Kidney (tissue), 14 donors: ENCODE measurements around the gene GP5. TPM values are rescaled to one million over a fixed set of nuclear protein-coding genes. Genes with fewer than 3 reads are reported as not detected.
A peak's percentile ranks its signal among the peaks of the same experiment; 100 is the strongest.

Source experiments
- DNase-seq, 5 donors: peaks; one replicate each; pipeline ENCODE4 v3.0.0-alpha.2; 2013 to 2020
- FAIRE-seq: peaks from 2 replicates; lab custom pipeline; 2012; peaks lifted over from hg19 to GRCh38; lab: Jason Lieb, UNC
- H3K27ac ChIP-seq, 2 donors: one replicate each; pipeline ENCODE4 v1.7.0; 2013; ENCODE audit warnings: low read depth in 2 of 2, low read length in 2 of 2, inconsistent platforms in 1 of 2
- H3K27me3 ChIP-seq: one replicate; pipeline ENCODE4 v1.7.1; 2013; ENCODE audit warnings: low read length, inconsistent platforms; ENCODE audit not compliant: control insufficient read depth, insufficient read depth
- H3K36me3 ChIP-seq, 3 donors: one replicate each; pipeline versions ENCODE4 v1.7.0 to v1.7.1; 2013; ENCODE audit warnings: low read length in 3 of 3, control low read depth in 1 of 3, inconsistent platforms in 1 of 3; ENCODE audit not compliant: insufficient read depth in 3 of 3, control insufficient read depth in 2 of 3
- H3K4me1 ChIP-seq, 3 donors: one replicate each; pipeline versions ENCODE4 v1.7.0 to v1.7.1; 2013; ENCODE audit warnings: low read length in 3 of 3, inconsistent platforms in 1 of 3, low read depth in 1 of 3; ENCODE audit not compliant: control insufficient read depth in 2 of 3, insufficient read depth in 2 of 3
- H3K4me3 ChIP-seq, 3 donors: one replicate each; pipeline versions ENCODE4 v1.7.0 to v1.8.1; 2013; ENCODE audit warnings: low read length in 3 of 3, control low read depth in 1 of 3, inconsistent platforms in 1 of 3
- H3K9ac ChIP-seq, 3 donors: one replicate each; pipeline versions ENCODE4 v1.7.0 to v1.7.1; 2013; ENCODE audit warnings: low read length in 3 of 3, control low read depth in 1 of 3, inconsistent platforms in 1 of 3
- H3K9me3 ChIP-seq, 3 donors: one replicate each; pipeline versions ENCODE4 v1.7.0 to v1.7.1; 2013; ENCODE audit warnings: low read length in 3 of 3, control low read depth in 1 of 3, inconsistent platforms in 1 of 3; ENCODE audit not compliant: control insufficient read depth in 2 of 3, insufficient read depth in 1 of 3
- intact Hi-C: fragments of 100-400 bp; cut with DNase I; formaldehyde crosslinking; loops from one replicate; pipeline ENCODE4 v1.11.1; 2022
- polyA plus RNA-seq: library from polyadenylated mRNA; stranded (reverse); fragments of 350-450 nt; fragmentation: Illumina TruSeq; extraction: RNeasy Lipid Tissue Mini Kit (QIAGEN cat#74804); gene quantifications from one replicate; pipeline ENCODE4 v1.2.3, GENCODE V29; 2014; ENCODE audit warnings: low read depth, low replicate concordance; ENCODE audit not compliant: insufficient read depth
- total RNA-seq: library from RNA; stranded (reverse); fragmentation: NEBNext Ultra II Directional; extraction: Animal tissue kit (Norgen Biotek cat#: 25700); gene quantifications from one replicate; pipeline ENCODE4 v1.2.1, GENCODE V29; 2021
- TF ChIP-seq, protein P1 (sequence below): IDR thresholded peaks from 3 replicates; pipeline ENCODE4 v1.5.1; 2012; ENCODE audit warnings: mild to moderate bottlenecking, moderate library complexity, borderline replicate concordance; ENCODE audit not compliant: insufficient read depth; ENCODE audit errors: extremely low read depth
- donor health status: control.
- donor health status: control.
- donor health status: control.
- donor health status: control.
- donor health status: control.
- donor health status: DM: yes; HTN: yes; CAD: no.
- donor health status: Normal renal cell carcinoma (clear cell type).

GP5 gene
- total and polyA plus RNA-seq, 2 donors from 2014 or later: 0.22 TPM; not detected in 1

GRCh38 chr3:194364314-194364651, 34.8 kb downstream of the GP5 start:
- H3K4me1 ChIP-seq: no peaks in the 10 kb centered on the region
- no peaks in the 10 kb centered on the region for H3K27me3 ChIP-seq
- no peak for DNase-seq
- H3K9me3 ChIP-seq: no peaks in the 10 kb centered on the region
- no peak overlapping the region for H3K9ac ChIP-seq
- no peaks in the 10 kb centered on the region for H3K36me3 ChIP-seq
- TF ChIP-seq, protein P1, sequence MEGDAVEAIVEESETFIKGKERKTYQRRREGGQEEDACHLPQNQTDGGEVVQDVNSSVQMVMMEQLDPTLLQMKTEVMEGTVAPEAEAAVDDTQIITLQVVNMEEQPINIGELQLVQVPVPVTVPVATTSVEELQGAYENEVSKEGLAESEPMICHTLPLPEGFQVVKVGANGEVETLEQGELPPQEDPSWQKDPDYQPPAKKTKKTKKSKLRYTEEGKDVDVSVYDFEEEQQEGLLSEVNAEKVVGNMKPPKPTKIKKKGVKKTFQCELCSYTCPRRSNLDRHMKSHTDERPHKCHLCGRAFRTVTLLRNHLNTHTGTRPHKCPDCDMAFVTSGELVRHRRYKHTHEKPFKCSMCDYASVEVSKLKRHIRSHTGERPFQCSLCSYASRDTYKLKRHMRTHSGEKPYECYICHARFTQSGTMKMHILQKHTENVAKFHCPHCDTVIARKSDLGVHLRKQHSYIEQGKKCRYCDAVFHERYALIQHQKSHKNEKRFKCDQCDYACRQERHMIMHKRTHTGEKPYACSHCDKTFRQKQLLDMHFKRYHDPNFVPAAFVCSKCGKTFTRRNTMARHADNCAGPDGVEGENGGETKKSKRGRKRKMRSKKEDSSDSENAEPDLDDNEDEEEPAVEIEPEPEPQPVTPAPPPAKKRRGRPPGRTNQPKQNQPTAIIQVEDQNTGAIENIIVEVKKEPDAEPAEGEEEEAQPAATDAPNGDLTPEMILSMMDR: no peak
- no peak for FAIRE-seq
- intact Hi-C loops: no loop called here
- no peak overlapping the region for H3K4me3 ChIP-seq
- H3K27ac ChIP-seq: no peak overlapping the region

- Histone ChIP-seq H3K27me3 (no peaks in the 10 kb centered on the region), H3K27ac (no peak overlapping the region), H3K4me3 (no peak overlapping the region), H3K9ac (no peak overlapping the region), H3K9me3 (no peaks in the 10 kb centered on the region), H3K4me1 (no peaks in the 10 kb centered on the region), H3K36me3 (no peaks in the 10 kb centered on the region)
- FAIRE-seq (no peak), DNase-seq (peak in 1 of 5 donors; percentile 58)
- TF ChIP-seq, protein P1: no peak
- intact Hi-C loops: no loop called here
Measured at GRCh38 chr3:194360568-194360967, 38.5 kb downstream of the GP5 start.

- Histone ChIP-seq H3K9me3 (no peaks in the 10 kb centered on the region), H3K27me3 (no peaks in the 10 kb centered on the region), H3K4me1 (no peaks in the 10 kb centered on the region), H3K4me3 (no peak overlapping the region), H3K9ac (no peak overlapping the region), H3K27ac (no peak overlapping the region), H3K36me3 (no peaks in the 10 kb centered on the region)
- FAIRE-seq (no peak), DNase-seq (no peak)
- intact Hi-C loops: no loop called here
- TF ChIP-seq, protein P1: no peak
Measured at GRCh38 chr3:194357681-194358080, 41.4 kb downstream of the GP5 start.

GRCh38 chr3:194355379-194355778, 43.7 kb downstream of the GP5 start:
- TF ChIP-seq, protein P1: no peak
- intact Hi-C loops: no loop called here
- FAIRE-seq: no peak

More at GRCh38 chr3:194355379-194355778, 43.7 kb downstream of the GP5 start:
- peak in 1 of 5 donors; percentile 19 for DNase-seq
- Histone ChIP-seq H3K4me1 (no peaks in the 10 kb centered on the region), H3K27me3 (no peaks in the 10 kb centered on the region), H3K9me3 (no peaks in the 10 kb centered on the region), H3K9ac (no peak overlapping the region), H3K36me3 (no peaks in the 10 kb centered on the region), H3K27ac (no peak overlapping the region), H3K4me3 (no peak overlapping the region)
